Left lobe of liver (tissue), 2 donors: ENCODE results near the gene SCLT1. TPM values are rescaled to one million over a fixed set of nuclear protein-coding genes. Genes with fewer than 3 reads are reported as not detected.

ENCODE experiments used
- ATAC-seq: fragments of 200-7000 bp; cut with Tn5 transposase; one replicate; pipeline ENCODE4 v1.9.1; 2020; ENCODE audit warnings: mild to moderate bottlenecking, moderate library complexity
- DNase-seq: peaks from one replicate; pipeline ENCODE4 v3.0.0-alpha.2; 2020; ENCODE audit warnings: low spot score
- total RNA-seq: library from RNA; stranded (reverse); gene quantifications from one replicate; pipeline ENCODE4 v1.2.1, GENCODE V29; 2021
- donor health status: DM: no; HTN: no; CAD: no; lungs with moderate emphysema.
- donor health status: DM: no; HTN: yes; CAD: no.

SCLT1 gene
- total RNA-seq, 1 donor from 2014 or later: 2.5 TPM

- DNase-seq (no peak), ATAC-seq (no peak)
Observed at GRCh38 chr4:128847082-128847724, 246.1 kb downstream of the SCLT1 start.

- peak; percentile 78 for ATAC-seq
- peak; percentile 71 for DNase-seq
Observed at GRCh38 chr4:128846063-128846462, 247.3 kb downstream of the SCLT1 start.

- ATAC-seq (peak; percentile 60), DNase-seq (peak; percentile 67)
Observed at GRCh38 chr4:128844931-128845330, 248.4 kb downstream of the SCLT1 start.

- DNase-seq (no peak), ATAC-seq (no peak)
Observed at GRCh38 chr4:128841402-128841801, 251.9 kb downstream of the SCLT1 start.

GRCh38 chr4:128840711-128841318, 252.5 kb downstream of the SCLT1 start:
- ATAC-seq: no peak
- no peak for DNase-seq

GRCh38 chr4:128837679-128838078, 255.7 kb downstream of the SCLT1 start:
- no peak for DNase-seq
- ATAC-seq: no peak

- DNase-seq (no peak), ATAC-seq (no peak)
Observed at GRCh38 chr4:128837198-128837597, 256.1 kb downstream of the SCLT1 start.

GRCh38 chr4:128835498-128836222, 257.7 kb downstream of the SCLT1 start:
- DNase-seq: peak; percentile 88
- ATAC-seq: peak; percentile 89

Other genes starting within 250 kb of the SCLT1 start
- gene C4orf33, start 2.6 kb upstream of the SCLT1 start, total RNA-seq: 4.0 TPM